HepG2 (cell line): ENCODE measurements around the gene PIEZO1. TPM values are rescaled to one million over a fixed set of nuclear protein-coding genes. Genes with fewer than 3 reads are reported as not detected.

Experiments used
- ADNP ChIP-seq: sonication (generic); formaldehyde crosslinking; IDR thresholded peaks from 2 replicates; pipeline ENCODE4 v1.4.0; 2020; ENCODE audit warnings: missing genetic modification reagents
- DNMT1 ChIP-seq: sonication (generic); formaldehyde crosslinking; IDR thresholded peaks from 2 replicates; pipeline ENCODE4 v1.5.1; 2020; ENCODE audit warnings: mild to moderate bottlenecking, missing genetic modification reagents
- FOXK2 ChIP-seq: fragments of 450-650 bp; IDR thresholded peaks from 2 replicates; pipeline ENCODE4 v1.6.1; 2016
- GABPB1 ChIP-seq: IDR thresholded peaks from 2 replicates; pipeline ENCODE4 v1.6.1; 2016; ENCODE audit warnings: mild to moderate bottlenecking, missing genetic modification reagents, moderate library complexity, missing compliant biosample characterization
- IRX3 ChIP-seq: sonication (generic); formaldehyde crosslinking; IDR thresholded peaks from 2 replicates; pipeline ENCODE4 v1.8.1; 2023; ENCODE audit warnings: mild to moderate bottlenecking, low read depth, missing genetic modification reagents, borderline replicate concordance
- MAFK ChIP-seq, 2 experiments: IDR thresholded peaks in 1 of 2; conservative IDR thresholded peaks in 1 of 2; 2 replicates each; pipeline ENCODE4 v1.6.1; 2011; ENCODE audit warnings: improper control_type of control experiment in 2 of 2, low read length in 2 of 2
- NFKBIZ ChIP-seq: IDR thresholded peaks from 2 replicates; pipeline ENCODE4 v1.6.1; 2018; ENCODE audit warnings: missing genetic modification reagents, missing compliant biosample characterization
- RCOR2 ChIP-seq: IDR thresholded peaks from 2 replicates; pipeline ENCODE4 v1.6.1; 2016; ENCODE audit warnings: missing biosample characterization, missing genetic modification reagents
- SMAD1 ChIP-seq: sonication (generic); formaldehyde crosslinking; IDR thresholded peaks from 2 replicates; pipeline ENCODE4 v1.4.0; 2020; ENCODE audit warnings: missing genetic modification reagents, low read depth, mild to moderate bottlenecking, borderline replicate concordance
- ZC3H13 ChIP-seq: sonication (generic); formaldehyde crosslinking; IDR thresholded peaks from 2 replicates; pipeline ENCODE4 v1.8.1; 2023; ENCODE audit warnings: mild to moderate bottlenecking, missing genetic modification reagents, moderate library complexity
- ZNF124 ChIP-seq: sonication (generic); formaldehyde crosslinking; IDR thresholded peaks from 2 replicates; pipeline ENCODE4 v1.4.0; 2020; ENCODE audit warnings: missing genetic modification reagents
- ZNF326 ChIP-seq: sonication (generic); formaldehyde crosslinking; IDR thresholded peaks from 2 replicates; pipeline ENCODE4 v1.4.0; 2020; ENCODE audit warnings: missing genetic modification reagents, borderline replicate concordance
- ZNF33A ChIP-seq: sonication (generic); formaldehyde crosslinking; IDR thresholded peaks from 2 replicates; pipeline ENCODE4 v1.5.1; 2020; ENCODE audit warnings: missing genetic modification reagents, mild to moderate bottlenecking, moderate library complexity, borderline replicate concordance
- ZNF563 ChIP-seq: sonication (generic); formaldehyde crosslinking; IDR thresholded peaks from 2 replicates; pipeline ENCODE4 v1.8.0; 2022; ENCODE audit warnings: mild to moderate bottlenecking, moderate library complexity, missing genetic modification reagents
- polyA plus RNA-seq, 8 experiments: library from polyadenylated mRNA; depleted of rRNA in 3 of 8; stranded (reverse) in 7 of 8; unstranded in 1 of 8; fragments of >200 nt; fragmentation: Illumina TruSeq in 4 of 8; extraction: Trizol in 4 of 8; gene quantifications; 2 replicates each; pipeline versions ENCODE4 v1.2.1 to v1.2.3, GENCODE V29; 2011 to 2016; ENCODE audit warnings: low read depth in 4 of 8, missing spikeins in 1 of 8, mixed read lengths in 1 of 8; ENCODE audit not compliant: insufficient read depth in 1 of 8
- total RNA-seq, 5 experiments: library from RNA; depleted of rRNA; stranded (reverse); fragments of >200 nt; fragmentation: Illumina TruSeq; extraction: Trizol; gene quantifications; 2 replicates each; pipeline ENCODE4 v1.2.3, GENCODE V29; 2016; ENCODE audit warnings: low read depth in 1 of 5
- TF ChIP-seq, protein P1 (sequence below): IDR thresholded peaks from 2 replicates; pipeline ENCODE4 v1.6.1; 2012; ENCODE audit warnings: inconsistent platforms
- TF ChIP-seq, protein P2 (sequence below): sonication (generic); formaldehyde crosslinking; IDR thresholded peaks from 2 replicates; pipeline ENCODE4 v1.5.1; 2020; ENCODE audit warnings: missing genetic modification reagents, mild to moderate bottlenecking, borderline replicate concordance
- TF ChIP-seq, protein P3 (sequence below): sonication (generic); formaldehyde crosslinking; IDR thresholded peaks from 2 replicates; pipeline ENCODE4 v1.5.1; 2020; ENCODE audit warnings: mild to moderate bottlenecking, missing genetic modification reagents, moderate library complexity
- TF ChIP-seq, protein P4 (sequence below): sonication (generic); formaldehyde crosslinking; IDR thresholded peaks from 2 replicates; pipeline ENCODE4 v1.5.1; 2020; ENCODE audit warnings: mild to moderate bottlenecking, missing genetic modification reagents, moderate library complexity
- TF ChIP-seq, protein P5 (sequence below): sonication (generic); formaldehyde crosslinking; IDR thresholded peaks from 2 replicates; pipeline ENCODE4 v1.5.0; 2020; ENCODE audit warnings: mild to moderate bottlenecking, missing genetic modification reagents

PIEZO1 gene
- total and polyA plus RNA-seq, 2 of the 13 experiments (the other 11 are each of a cell fraction or from before 2014, with no cell fraction given) = 67.9 to 85.0 TPM

DNA sequence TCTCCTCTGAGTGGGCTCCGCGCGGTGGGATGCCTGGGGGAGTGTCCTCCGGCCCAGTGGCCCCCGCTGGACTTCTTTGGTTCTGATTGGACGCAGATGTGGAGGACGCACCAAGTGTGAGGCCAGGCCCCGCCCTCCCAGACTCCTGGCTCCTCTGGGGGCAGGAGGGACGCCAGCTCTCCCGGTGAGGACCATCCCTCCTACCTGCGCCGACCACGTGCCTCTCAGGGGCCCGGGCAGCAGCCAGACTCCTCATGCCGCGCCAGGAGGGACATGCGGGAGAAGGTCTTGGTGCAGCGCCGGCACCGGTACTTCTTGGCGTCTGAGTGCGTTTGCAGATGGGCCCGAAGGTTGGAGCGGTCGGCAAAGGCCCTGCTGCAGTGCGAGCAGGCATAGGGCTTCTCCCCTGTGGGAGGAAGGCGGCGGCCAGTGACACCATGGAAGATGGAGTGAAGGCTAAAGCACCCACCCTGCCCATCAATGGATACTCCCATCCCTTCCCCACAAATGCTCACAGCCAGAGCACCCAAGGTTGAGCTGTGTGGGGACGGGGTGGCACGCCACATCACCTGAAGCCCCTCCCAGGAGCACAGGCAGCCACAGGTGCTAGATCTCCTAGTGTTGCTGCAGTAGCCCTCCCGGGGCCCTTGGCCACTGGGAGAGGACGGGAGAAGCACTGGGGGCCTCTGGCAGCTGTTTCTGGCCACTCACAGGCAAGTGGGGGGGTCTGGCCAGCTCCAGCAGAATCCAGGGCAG, 106.6 kb downstream of the PIEZO1 start (continued):
- TF ChIP-seq ZNF326 = 0 out of 2 replicates have a peak, but pooled peaks have one; percentile 31
- TF ChIP-seq, protein P1, sequence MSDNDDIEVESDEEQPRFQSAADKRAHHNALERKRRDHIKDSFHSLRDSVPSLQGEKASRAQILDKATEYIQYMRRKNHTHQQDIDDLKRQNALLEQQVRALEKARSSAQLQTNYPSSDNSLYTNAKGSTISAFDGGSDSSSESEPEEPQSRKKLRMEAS = 0 out of 2 replicates have a peak, but pooled peaks have one; percentile 15
- TF ChIP-seq, protein P2, sequence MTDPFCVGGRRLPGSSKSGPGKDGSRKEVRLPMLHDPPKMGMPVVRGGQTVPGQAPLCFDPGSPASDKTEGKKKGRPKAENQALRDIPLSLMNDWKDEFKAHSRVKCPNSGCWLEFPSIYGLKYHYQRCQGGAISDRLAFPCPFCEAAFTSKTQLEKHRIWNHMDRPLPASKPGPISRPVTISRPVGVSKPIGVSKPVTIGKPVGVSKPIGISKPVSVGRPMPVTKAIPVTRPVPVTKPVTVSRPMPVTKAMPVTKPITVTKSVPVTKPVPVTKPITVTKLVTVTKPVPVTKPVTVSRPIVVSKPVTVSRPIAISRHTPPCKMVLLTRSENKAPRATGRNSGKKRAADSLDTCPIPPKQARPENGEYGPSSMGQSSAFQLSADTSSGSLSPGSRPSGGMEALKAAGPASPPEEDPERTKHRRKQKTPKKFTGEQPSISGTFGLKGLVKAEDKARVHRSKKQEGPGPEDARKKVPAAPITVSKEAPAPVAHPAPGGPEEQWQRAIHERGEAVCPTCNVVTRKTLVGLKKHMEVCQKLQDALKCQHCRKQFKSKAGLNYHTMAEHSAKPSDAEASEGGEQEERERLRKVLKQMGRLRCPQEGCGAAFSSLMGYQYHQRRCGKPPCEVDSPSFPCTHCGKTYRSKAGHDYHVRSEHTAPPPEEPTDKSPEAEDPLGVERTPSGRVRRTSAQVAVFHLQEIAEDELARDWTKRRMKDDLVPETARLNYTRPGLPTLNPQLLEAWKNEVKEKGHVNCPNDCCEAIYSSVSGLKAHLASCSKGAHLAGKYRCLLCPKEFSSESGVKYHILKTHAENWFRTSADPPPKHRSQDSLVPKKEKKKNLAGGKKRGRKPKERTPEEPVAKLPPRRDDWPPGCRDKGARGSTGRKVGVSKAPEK = no peak
- TF ChIP-seq ZC3H13 (CRISPR knock-in tag) = peak; percentile 62
- no peak for TF ChIP-seq MAFK (conservative IDR thresholded peaks at IDR 0.05 in 1 of 2, IDR thresholded peaks at IDR 0.05 in 1 of 2; ENCODE audit: low read length in 2 of 2)
- no peak for TF ChIP-seq ZNF563 (CRISPR knock-in tag)
- TF ChIP-seq DNMT1 = no peak
- TF ChIP-seq FOXK2 = no peak
- no peak for TF ChIP-seq RCOR2 (CRISPR knock-in tag)
- no peak for TF ChIP-seq ZNF33A (CRISPR knock-in tag)
- no peak for TF ChIP-seq ZNF124 (CRISPR knock-in tag)
- no peak for TF ChIP-seq GABPB1 (CRISPR knock-in tag)
- TF ChIP-seq, protein P3, sequence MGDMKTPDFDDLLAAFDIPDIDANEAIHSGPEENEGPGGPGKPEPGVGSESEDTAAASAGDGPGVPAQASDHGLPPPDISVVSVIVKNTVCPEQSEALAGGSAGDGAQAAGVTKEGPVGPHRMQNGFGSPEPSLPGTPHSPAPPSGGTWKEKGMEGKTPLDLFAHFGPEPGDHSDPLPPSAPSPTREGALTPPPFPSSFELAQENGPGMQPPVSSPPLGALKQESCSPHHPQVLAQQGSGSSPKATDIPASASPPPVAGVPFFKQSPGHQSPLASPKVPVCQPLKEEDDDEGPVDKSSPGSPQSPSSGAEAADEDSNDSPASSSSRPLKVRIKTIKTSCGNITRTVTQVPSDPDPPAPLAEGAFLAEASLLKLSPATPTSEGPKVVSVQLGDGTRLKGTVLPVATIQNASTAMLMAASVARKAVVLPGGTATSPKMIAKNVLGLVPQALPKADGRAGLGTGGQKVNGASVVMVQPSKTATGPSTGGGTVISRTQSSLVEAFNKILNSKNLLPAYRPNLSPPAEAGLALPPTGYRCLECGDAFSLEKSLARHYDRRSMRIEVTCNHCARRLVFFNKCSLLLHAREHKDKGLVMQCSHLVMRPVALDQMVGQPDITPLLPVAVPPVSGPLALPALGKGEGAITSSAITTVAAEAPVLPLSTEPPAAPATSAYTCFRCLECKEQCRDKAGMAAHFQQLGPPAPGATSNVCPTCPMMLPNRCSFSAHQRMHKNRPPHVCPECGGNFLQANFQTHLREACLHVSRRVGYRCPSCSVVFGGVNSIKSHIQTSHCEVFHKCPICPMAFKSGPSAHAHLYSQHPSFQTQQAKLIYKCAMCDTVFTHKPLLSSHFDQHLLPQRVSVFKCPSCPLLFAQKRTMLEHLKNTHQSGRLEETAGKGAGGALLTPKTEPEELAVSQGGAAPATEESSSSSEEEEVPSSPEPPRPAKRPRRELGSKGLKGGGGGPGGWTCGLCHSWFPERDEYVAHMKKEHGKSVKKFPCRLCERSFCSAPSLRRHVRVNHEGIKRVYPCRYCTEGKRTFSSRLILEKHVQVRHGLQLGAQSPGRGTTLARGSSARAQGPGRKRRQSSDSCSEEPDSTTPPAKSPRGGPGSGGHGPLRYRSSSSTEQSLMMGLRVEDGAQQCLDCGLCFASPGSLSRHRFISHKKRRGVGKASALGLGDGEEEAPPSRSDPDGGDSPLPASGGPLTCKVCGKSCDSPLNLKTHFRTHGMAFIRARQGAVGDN (CRISPR knock-in tag) = peak; percentile 29
- no peak for TF ChIP-seq NFKBIZ (CRISPR knock-in tag)
- TF ChIP-seq, protein P4, sequence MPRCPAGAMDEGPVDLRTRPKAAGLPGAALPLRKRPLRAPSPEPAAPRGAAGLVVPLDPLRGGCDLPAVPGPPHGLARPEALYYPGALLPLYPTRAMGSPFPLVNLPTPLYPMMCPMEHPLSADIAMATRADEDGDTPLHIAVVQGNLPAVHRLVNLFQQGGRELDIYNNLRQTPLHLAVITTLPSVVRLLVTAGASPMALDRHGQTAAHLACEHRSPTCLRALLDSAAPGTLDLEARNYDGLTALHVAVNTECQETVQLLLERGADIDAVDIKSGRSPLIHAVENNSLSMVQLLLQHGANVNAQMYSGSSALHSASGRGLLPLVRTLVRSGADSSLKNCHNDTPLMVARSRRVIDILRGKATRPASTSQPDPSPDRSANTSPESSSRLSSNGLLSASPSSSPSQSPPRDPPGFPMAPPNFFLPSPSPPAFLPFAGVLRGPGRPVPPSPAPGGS (CRISPR knock-in tag) = no peak
- TF ChIP-seq SMAD1 (CRISPR knock-in tag) = no peak
- no peak for TF ChIP-seq ADNP
- no peak for TF ChIP-seq IRX3
- TF ChIP-seq, protein P5, sequence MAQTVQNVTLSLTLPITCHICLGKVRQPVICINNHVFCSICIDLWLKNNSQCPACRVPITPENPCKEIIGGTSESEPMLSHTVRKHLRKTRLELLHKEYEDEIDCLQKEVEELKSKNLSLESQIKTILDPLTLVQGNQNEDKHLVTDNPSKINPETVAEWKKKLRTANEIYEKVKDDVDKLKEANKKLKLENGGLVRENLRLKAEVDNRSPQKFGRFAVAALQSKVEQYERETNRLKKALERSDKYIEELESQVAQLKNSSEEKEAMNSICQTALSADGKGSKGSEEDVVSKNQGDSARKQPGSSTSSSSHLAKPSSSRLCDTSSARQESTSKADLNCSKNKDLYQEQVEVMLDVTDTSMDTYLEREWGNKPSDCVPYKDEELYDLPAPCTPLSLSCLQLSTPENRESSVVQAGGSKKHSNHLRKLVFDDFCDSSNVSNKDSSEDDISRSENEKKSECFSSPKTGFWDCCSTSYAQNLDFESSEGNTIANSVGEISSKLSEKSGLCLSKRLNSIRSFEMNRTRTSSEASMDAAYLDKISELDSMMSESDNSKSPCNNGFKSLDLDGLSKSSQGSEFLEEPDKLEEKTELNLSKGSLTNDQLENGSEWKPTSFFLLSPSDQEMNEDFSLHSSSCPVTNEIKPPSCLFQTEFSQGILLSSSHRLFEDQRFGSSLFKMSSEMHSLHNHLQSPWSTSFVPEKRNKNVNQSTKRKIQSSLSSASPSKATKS (CRISPR knock-in tag) = no peak
